ENCODE results near the gene ECE2.
A peak's percentile ranks its signal among the peaks of the same experiment; 100 is the strongest.

DNA sequence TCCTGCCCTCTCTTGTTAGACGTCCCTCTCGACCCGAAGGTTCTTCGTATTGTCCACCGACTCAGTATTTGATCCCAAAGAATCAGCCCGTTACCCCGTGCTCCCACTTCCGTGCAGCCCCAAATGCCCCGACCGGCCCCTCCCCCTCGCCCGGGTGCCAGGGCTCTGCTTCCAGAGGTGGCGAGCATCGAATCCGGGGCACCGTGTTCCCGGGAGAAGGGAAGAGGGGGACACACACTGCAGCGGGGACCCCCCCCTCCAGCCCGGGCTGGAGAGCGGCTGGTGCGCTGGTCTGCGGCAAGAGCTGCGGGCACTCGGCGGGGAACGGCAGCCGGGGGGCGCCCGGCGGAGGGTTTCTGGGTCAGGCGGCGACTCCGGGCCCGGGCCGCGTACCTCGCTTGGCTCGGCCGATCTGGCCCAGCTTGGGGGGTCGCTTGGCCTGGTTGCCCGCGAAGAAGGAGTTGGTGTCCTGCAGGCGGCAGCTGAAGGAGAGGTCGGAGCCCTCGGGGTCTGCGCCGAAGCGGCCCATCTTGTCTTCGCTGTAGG lies 15.0 kb upstream of the ECE2 start:
- TF ChIP-seq, protein P1, sequence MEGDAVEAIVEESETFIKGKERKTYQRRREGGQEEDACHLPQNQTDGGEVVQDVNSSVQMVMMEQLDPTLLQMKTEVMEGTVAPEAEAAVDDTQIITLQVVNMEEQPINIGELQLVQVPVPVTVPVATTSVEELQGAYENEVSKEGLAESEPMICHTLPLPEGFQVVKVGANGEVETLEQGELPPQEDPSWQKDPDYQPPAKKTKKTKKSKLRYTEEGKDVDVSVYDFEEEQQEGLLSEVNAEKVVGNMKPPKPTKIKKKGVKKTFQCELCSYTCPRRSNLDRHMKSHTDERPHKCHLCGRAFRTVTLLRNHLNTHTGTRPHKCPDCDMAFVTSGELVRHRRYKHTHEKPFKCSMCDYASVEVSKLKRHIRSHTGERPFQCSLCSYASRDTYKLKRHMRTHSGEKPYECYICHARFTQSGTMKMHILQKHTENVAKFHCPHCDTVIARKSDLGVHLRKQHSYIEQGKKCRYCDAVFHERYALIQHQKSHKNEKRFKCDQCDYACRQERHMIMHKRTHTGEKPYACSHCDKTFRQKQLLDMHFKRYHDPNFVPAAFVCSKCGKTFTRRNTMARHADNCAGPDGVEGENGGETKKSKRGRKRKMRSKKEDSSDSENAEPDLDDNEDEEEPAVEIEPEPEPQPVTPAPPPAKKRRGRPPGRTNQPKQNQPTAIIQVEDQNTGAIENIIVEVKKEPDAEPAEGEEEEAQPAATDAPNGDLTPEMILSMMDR (IDR thresholded peaks at IDR 0.05; ENCODE audit: low read length): no peak
- 0 out of 2 replicates have a peak, but pooled peaks have one; percentile 35 for TF ChIP-seq EZH2phosphoT487 (IDR thresholded peaks at IDR 0.05; ENCODE audit: low read length)

All from MM.1S (cell line).